Activated naive CD4-positive, alpha-beta T cell treated with anti-CD3 and anti-CD28 coated beads, Interleukin-2, amount 10 ng/mL, durations not matched to agents 7 days and 5 days (primary cell): ENCODE results near the gene ZNF296.
"Not testable (repeated sequence)": the region's sequence is repeated elsewhere in the genome, so short reads cannot be mapped to it uniquely, and the experiment has no call there.

ENCODE experiments used
- CTCF ChIA-PET: fragments of 350-600 bp; sonication (Branson Sonifier 250); formaldehyde crosslinking; loops from one replicate; lab custom pipeline; 2021; ENCODE audit warnings: antibody characterized with exemption; lab: Charles Lee
- DNase-seq: peaks from one replicate; pipeline ENCODE4 v3.0.0-alpha.2; 2020
- H3K27ac Mint-ChIP-seq: one replicate; pipeline ENCODE4 v1.8.0; 2021; ENCODE audit warnings: mild to moderate bottlenecking, moderate library complexity, mixed read lengths
- H3K27me3 Mint-ChIP-seq: one replicate; pipeline ENCODE4 v1.8.0; 2021; ENCODE audit warnings: mild to moderate bottlenecking, mixed read lengths
- H3K36me3 Mint-ChIP-seq: one replicate; pipeline ENCODE4 v1.8.0; 2021; ENCODE audit warnings: mixed read lengths
- H3K4me1 Mint-ChIP-seq: one replicate; pipeline ENCODE4 v1.8.0; 2021; ENCODE audit warnings: mixed read lengths
- H3K4me3 Mint-ChIP-seq: one replicate; pipeline ENCODE4 v1.8.0; 2021; ENCODE audit warnings: mild to moderate bottlenecking, moderate library complexity, mixed read lengths
- H3K9me3 Mint-ChIP-seq: one replicate; pipeline ENCODE4 v1.8.0; 2021; ENCODE audit warnings: mixed read lengths

The ZNF296 gene

DNA sequence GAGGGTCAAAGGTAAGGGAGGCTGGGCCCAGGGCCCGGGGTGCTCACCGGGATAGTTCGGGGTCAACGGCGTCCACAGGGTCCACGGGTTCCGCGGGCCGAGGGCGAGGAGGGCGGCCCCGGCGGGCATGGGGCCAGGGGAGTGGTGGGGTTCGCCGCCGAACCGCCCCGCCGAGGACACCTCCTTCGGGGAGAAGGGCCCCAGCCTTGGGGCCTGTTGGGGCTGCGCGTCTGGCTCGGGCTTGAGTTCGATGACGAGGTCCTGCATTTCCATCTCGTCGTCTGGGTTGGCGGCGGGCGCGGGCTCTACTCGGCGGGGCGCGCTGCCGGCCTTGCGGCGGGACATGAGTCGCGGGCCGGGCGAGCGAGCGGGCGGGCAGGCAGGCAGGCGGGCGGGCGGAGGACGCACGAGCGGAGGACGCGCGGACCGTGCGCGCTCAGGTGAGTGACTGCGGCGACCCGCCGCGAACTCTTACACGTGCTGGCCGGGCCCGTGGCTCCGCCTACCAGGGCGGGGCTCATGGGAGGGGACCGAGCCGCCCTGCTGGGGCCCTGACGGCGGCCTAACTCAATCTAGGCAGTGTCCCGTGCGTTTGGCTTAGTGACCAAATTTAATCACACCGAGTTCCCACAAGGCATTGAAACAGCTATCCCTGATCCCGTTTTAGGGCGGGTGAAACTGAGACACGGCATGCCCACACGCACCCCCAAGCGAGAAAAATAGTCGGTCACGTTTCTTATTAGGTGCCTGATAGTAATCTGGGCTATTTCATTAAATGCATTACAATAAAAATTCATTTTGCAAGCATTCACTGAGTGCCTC lies at the start of gene ZNF296:
TSS of gene ZNF296 (minus strand) at position 450 of the 822 bp plus-strand sequence. CDS start at position 345, 105 bp downstream.
- no peaks in the 10 kb centered on the region for H3K9me3 Mint-ChIP-seq
- DNase-seq = peak; percentile 84
- no peaks in the 10 kb centered on the region for H3K27me3 Mint-ChIP-seq
- CTCF ChIA-PET = interaction anchor here (1.2 to 1.3 kb wide), 2 partner anchors 11 to 37 kb away, joined by 3 read pairs; partner anchors contain the start of gene CLASRP
- H3K27ac Mint-ChIP-seq = peak within 1 kb of the TSS; percentile 84
- H3K4me1 Mint-ChIP-seq = peaks cover 50% of the 10 kb centered on the region
- H3K4me3 Mint-ChIP-seq = peak within 1 kb of the TSS; percentile 76
- H3K36me3 Mint-ChIP-seq = peaks cover 7% of the 10 kb centered on the region

DNA sequence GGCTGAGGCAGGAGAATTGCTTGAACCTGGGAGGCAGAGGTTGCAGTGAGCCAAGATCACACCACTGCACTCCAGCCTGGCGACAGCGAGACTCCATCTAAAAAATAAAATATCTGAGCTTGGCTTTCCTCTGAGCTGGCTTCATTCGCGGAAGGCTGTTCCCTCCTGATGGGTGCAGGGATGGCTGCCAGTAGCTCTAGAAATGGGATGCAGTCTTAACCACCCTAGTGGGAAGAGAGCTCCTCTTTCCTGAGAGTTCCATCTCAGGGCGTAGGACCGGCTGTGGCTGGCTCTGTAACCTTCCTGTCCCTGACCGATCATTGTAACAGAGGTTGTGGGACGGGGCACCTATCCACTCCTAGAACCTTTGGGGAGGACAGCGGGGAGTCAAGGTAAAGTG lies 49.1 kb upstream of the ZNF296 start:
- peaks cover 26% of the 10 kb centered on the region for H3K4me1 Mint-ChIP-seq
- CTCF ChIA-PET = interaction anchor here (0.6 to 2.9 kb wide), 11 partner anchors 8 to 1095 kb away, joined by 3 to 14 read pairs (median 4); partner anchors contain the start of gene PPP1R37
- H3K36me3 Mint-ChIP-seq = no peaks in the 10 kb centered on the region
- H3K4me3 Mint-ChIP-seq = no peak overlapping the region
- H3K27ac Mint-ChIP-seq = no peak overlapping the region
- no peaks in the 10 kb centered on the region for H3K9me3 Mint-ChIP-seq
- no peaks in the 10 kb centered on the region for H3K27me3 Mint-ChIP-seq
- no peak for DNase-seq

DNA sequence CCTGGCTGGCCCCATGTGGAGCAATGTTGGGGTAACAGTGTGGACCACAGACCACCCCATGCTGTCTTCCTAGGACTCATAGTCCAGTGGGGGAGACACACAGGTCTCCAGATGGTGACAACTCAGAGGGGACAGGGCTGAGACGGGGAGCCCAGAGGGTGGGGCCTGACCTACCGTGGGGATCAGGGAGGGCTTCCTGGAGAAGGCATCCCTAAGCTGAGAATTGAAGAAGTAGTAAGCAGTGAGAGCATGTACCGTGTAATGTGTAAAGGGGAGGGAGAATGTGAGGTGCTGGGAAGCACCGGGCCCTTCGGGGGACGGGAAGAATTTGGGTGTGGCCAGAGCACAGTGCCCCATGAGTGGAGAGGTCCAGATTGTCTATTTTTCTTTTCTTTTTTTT lies 47.7 kb upstream of the ZNF296 start:
- Mint-ChIP-seq H3K4me1 (peaks cover 37% of the 10 kb centered on the region), H3K27me3 (no peaks in the 10 kb centered on the region), H3K9me3 (no peaks in the 10 kb centered on the region), H3K27ac (peak overlapping the region; percentile 33), H3K4me3 (no peak overlapping the region), H3K36me3 (no peaks in the 10 kb centered on the region)
- CTCF ChIA-PET = interaction anchor here (0.6 to 2.9 kb wide), 3 partner anchors 12 to 322 kb away, joined by 3 to 12 read pairs (median 4); no protein-coding TSS in a partner anchor
- no peak for DNase-seq

- Mint-ChIP-seq H3K36me3 (no peaks in the 10 kb centered on the region), H3K27ac (no peak overlapping the region), H3K4me3 (no peak overlapping the region), H3K9me3 (no peaks in the 10 kb centered on the region), H3K4me1 (peaks cover 43% of the 10 kb centered on the region), H3K27me3 (no peaks in the 10 kb centered on the region)
- CTCF ChIA-PET = interaction anchor here (0.6 kb wide), 1 partner anchor 322 kb away, joined by 3 read pairs; no protein-coding TSS in a partner anchor
- no peak for DNase-seq
Observed at GRCh38 chr19:45123440-45123850, 47.2 kb upstream of the ZNF296 start.

GRCh38 chr19:45122832-45123231 lies 46.6 kb upstream of the ZNF296 start:
- no peak for DNase-seq
- CTCF ChIA-PET = no interaction called here
- Mint-ChIP-seq H3K9me3 (no peaks in the 10 kb centered on the region), H3K27me3 (no peaks in the 10 kb centered on the region), H3K4me3 (no peak overlapping the region), H3K4me1 (peaks cover 49% of the 10 kb centered on the region), H3K36me3 (no peaks in the 10 kb centered on the region), H3K27ac (no peak overlapping the region)

- Mint-ChIP-seq H3K4me1 (peaks cover 57% of the 10 kb centered on the region), H3K9me3 (no peaks in the 10 kb centered on the region), H3K27ac (no peak overlapping the region), H3K4me3 (no peak overlapping the region), H3K36me3 (no peaks in the 10 kb centered on the region), H3K27me3 (no peaks in the 10 kb centered on the region)
- no peak for DNase-seq
- CTCF ChIA-PET = no interaction called here
Observed at GRCh38 chr19:45121827-45122345, 45.6 kb upstream of the ZNF296 start.

DNA sequence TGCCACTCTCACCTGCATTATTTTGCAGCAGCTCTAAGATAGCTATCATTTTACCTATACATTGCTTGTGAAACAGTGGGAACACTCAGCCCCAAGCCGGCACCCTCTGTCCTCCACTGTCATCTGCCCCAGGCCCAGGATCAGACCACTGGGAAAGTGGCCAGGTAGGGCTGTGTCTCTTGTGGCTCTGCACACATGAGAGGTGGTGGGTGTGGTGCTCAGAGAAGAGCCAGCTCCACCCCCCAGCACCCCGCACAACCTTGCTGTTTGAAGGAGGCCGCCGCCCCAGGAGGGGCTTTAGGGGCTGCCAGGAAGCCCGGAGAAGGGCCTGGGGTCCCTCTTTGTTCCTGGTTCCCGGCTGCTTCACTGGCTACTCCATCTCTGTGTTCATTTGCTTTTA lies 43.3 kb upstream of the ZNF296 start:
- no peaks in the 10 kb centered on the region for H3K27me3 Mint-ChIP-seq
- peaks cover 71% of the 10 kb centered on the region for H3K4me1 Mint-ChIP-seq
- peak overlapping the region; percentile 74 for H3K27ac Mint-ChIP-seq
- CTCF ChIA-PET = no interaction called here
- H3K4me3 Mint-ChIP-seq = no peak overlapping the region
- DNase-seq = no peak
- no peaks in the 10 kb centered on the region for H3K36me3 Mint-ChIP-seq
- no peaks in the 10 kb centered on the region for H3K9me3 Mint-ChIP-seq

GRCh38 chr19:45118591-45119355 lies 42.5 kb upstream of the ZNF296 start:
- peak overlapping the region; percentile 74 for H3K27ac Mint-ChIP-seq
- CTCF ChIA-PET = interaction anchor here (0.6 to 1.3 kb wide), 3 partner anchors 9 to 69 kb away, joined by 3 to 4 read pairs (median 3); no protein-coding TSS in a partner anchor
- DNase-seq, H3K27me3 Mint-ChIP-seq, H3K9me3 Mint-ChIP-seq, H3K36me3 Mint-ChIP-seq: not testable (repeated sequence)
- H3K4me1 Mint-ChIP-seq = peaks cover 69% of the 10 kb centered on the region
- H3K4me3 Mint-ChIP-seq = peak overlapping the region; percentile 18

DNA sequence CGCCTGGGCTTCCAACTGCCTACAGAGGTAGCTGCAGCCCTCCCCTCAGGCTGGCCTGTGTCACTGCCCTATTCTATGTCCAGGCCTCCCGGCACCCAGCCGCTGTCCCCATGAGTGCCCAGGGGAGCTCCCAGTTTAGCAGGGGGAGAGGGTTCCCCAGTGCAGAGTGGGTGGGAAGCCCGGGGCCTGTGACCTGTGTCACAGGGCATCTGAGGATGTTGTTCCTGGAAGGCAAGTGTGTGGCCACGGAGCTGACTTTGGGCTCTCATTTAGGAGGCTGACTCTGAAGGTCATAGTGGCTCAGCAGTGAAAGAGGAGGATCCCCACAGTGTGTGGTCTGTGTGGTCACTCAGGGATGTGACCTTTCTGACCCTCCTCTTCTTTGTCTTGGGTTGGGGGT lies 41.8 kb upstream of the ZNF296 start:
- no peak overlapping the region for H3K4me3 Mint-ChIP-seq
- no peaks in the 10 kb centered on the region for H3K36me3 Mint-ChIP-seq
- H3K27ac Mint-ChIP-seq = peak overlapping the region; percentile 58
- H3K9me3 Mint-ChIP-seq = no peaks in the 10 kb centered on the region
- CTCF ChIA-PET = interaction anchor here (0.9 to 1.3 kb wide), 2 partner anchors 9 to 31 kb away, joined by 3 to 4 read pairs; no protein-coding TSS in a partner anchor
- peaks cover 69% of the 10 kb centered on the region for H3K4me1 Mint-ChIP-seq
- no peaks in the 10 kb centered on the region for H3K27me3 Mint-ChIP-seq
- no peak for DNase-seq

DNA sequence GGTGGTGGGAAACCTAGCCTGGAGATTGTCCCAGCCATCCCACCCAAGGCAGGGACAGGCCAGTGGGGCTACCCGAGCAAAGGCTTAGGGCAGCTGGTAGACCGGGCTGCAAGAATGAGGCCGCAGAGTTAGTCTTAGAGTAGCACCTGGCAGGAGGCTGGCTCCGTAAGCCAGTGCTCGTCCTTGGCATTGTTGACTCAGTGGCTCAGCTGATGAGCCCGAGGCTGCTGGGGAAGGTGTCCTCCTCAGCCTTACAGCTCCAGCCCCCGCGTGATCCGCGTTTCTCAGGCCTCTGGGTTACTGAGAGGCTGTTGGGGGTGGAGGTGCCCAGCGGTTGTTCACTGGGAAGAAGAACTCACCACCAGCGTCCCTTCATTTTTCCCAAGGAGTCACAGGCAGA lies 41.4 kb upstream of the ZNF296 start:
- Mint-ChIP-seq H3K36me3 (no peaks in the 10 kb centered on the region), H3K27ac (peak overlapping the region; percentile 58), H3K4me1 (peaks cover 69% of the 10 kb centered on the region), H3K9me3 (no peaks in the 10 kb centered on the region), H3K27me3 (no peaks in the 10 kb centered on the region), H3K4me3 (no peak overlapping the region)
- DNase-seq = no peak
- CTCF ChIA-PET = interaction anchor here (1.2 to 1.3 kb wide), 2 partner anchors 8 to 31 kb away, joined by 4 read pairs; no protein-coding TSS in a partner anchor

- H3K27ac Mint-ChIP-seq = peak overlapping the region; percentile 82
- peak; percentile 62 for DNase-seq
- peaks cover 66% of the 10 kb centered on the region for H3K4me1 Mint-ChIP-seq
- no peak overlapping the region for H3K4me3 Mint-ChIP-seq
- H3K27me3 Mint-ChIP-seq = no peaks in the 10 kb centered on the region
- no peaks in the 10 kb centered on the region for H3K36me3 Mint-ChIP-seq
- no peaks in the 10 kb centered on the region for H3K9me3 Mint-ChIP-seq
- CTCF ChIA-PET = interaction anchor here (1.2 kb wide), 1 partner anchor 8 kb away, joined by 4 read pairs; no protein-coding TSS in a partner anchor
Observed at GRCh38 chr19:45117167-45117594, 40.9 kb upstream of the ZNF296 start.

DNA sequence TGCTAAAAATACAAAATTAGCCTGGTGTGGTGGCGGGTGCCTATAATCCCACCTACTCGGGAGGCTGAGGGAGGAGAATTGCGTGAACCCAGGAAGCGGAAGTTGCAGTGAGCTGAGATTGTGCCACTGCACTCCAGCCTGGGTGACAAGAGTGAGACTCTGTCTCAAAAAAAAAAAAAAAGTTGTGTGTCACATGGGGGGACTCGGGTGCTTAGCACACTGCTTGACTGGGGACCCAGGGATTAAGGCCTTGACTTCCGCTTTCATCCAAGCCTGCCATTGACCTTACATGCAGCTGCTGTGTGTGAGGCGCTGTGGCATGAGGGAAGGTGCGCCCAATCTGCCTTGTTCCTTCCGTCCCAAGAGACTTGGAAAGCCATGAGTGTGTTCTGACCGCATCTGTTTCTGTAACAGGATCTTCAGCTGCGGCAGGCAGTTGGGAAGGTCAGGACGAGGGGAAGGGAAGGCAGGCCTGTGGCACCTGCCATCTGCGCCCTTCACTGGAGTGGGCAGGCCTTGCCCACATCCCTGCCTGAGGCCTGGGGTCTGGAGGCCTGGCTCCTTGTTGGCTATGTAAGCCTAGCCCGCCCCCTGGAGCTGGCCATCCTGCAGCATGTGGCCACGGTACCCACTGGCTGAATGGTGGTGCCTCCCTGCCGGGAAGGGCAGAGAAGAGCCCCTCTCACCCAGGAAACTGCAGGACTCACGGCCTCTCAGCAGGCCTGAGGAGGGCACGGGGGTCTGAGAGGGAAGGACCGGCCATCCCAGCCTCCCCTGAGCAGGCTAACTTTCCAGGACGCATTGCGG lies 39.7 kb upstream of the ZNF296 start:
- DNase-seq = no peak
- no peaks in the 10 kb centered on the region for H3K27me3 Mint-ChIP-seq
- no peaks in the 10 kb centered on the region for H3K9me3 Mint-ChIP-seq
- H3K4me1 Mint-ChIP-seq = peaks cover 56% of the 10 kb centered on the region
- no peaks in the 10 kb centered on the region for H3K36me3 Mint-ChIP-seq
- H3K4me3 Mint-ChIP-seq = no peak overlapping the region
- H3K27ac Mint-ChIP-seq = no peak overlapping the region
- CTCF ChIA-PET = interaction anchor here (1.2 kb wide), 1 partner anchor 9 kb away, joined by 4 read pairs; no protein-coding TSS in a partner anchor

DNA sequence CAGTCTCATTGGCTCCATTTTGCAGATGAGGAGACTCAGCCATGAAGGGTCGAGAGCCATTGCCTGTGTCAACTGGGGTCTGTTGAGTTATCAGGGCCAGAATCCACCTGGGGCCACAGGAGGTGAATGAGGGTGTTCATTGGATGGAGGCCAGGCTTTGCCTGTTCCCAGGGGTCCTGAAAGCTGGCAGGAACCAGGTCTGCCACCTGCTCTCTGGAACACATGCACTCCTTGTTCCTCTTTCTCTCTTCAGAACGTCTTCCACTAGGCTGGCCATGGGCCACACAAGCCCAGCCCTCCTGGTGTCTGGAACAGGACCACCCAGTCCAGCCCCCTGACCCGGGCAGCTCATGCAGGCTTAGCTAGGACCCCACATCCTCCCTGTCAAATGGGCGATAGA lies 37.8 kb upstream of the ZNF296 start:
- DNase-seq = no peak
- Mint-ChIP-seq H3K27me3 (no peaks in the 10 kb centered on the region), H3K4me3 (no peak overlapping the region), H3K27ac (no peak overlapping the region), H3K9me3 (no peaks in the 10 kb centered on the region), H3K36me3 (no peaks in the 10 kb centered on the region), H3K4me1 (peaks cover 40% of the 10 kb centered on the region)
- CTCF ChIA-PET = no interaction called here
